PC-3 (cell line): ENCODE data around the gene ZNF846.

ENCODE experiments used
- EZH2phosphoT487 ChIP-seq: fragments of 300-600 bp; sonication (generic); IDR thresholded peaks from 2 replicates; pipeline ENCODE4 v1.6.1; 2018; ENCODE audit warnings: mild to moderate bottlenecking, antibody characterized with exemption, low read length, borderline replicate concordance
- TF ChIP-seq, protein P1 (sequence below): fragments of 300-600 bp; sonication (generic); conservative IDR thresholded peaks from 2 replicates; pipeline ENCODE4 v1.5.1; 2017; ENCODE audit warnings: antibody characterized with exemption, low read depth, mild to moderate bottlenecking, low read length

DNA sequence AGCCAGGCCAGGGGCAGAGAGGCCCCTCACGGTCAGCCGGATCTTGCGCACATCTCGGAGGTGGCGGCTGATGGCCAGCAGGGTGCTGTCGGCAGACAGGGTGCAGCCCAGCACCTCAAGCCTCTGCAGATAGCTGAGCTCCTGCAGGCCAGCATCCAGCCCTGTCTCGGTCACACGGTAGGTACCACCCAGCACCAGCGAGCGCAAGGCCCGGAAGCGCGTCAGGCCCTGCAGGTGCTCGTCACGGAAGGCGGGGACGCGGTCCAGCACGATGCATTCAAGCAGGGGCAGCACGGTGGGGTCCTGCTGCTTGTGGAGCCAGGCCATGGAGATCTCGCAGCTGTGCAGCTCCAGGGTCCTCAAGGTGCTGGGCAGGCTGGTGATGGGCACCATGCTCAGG is 42.6 kb upstream of the ZNF846 start:
- TF ChIP-seq, protein P1, sequence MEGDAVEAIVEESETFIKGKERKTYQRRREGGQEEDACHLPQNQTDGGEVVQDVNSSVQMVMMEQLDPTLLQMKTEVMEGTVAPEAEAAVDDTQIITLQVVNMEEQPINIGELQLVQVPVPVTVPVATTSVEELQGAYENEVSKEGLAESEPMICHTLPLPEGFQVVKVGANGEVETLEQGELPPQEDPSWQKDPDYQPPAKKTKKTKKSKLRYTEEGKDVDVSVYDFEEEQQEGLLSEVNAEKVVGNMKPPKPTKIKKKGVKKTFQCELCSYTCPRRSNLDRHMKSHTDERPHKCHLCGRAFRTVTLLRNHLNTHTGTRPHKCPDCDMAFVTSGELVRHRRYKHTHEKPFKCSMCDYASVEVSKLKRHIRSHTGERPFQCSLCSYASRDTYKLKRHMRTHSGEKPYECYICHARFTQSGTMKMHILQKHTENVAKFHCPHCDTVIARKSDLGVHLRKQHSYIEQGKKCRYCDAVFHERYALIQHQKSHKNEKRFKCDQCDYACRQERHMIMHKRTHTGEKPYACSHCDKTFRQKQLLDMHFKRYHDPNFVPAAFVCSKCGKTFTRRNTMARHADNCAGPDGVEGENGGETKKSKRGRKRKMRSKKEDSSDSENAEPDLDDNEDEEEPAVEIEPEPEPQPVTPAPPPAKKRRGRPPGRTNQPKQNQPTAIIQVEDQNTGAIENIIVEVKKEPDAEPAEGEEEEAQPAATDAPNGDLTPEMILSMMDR: no peak
- TF ChIP-seq EZH2phosphoT487: no peak
